ENCODE data around the gene MYBPH. TPM values are rescaled to one million over a fixed set of nuclear protein-coding genes. Genes with fewer than 3 reads are reported as not detected.

The MYBPH gene
- total RNA-seq, 1 experiment from 2014 or later: not detected

DNA sequence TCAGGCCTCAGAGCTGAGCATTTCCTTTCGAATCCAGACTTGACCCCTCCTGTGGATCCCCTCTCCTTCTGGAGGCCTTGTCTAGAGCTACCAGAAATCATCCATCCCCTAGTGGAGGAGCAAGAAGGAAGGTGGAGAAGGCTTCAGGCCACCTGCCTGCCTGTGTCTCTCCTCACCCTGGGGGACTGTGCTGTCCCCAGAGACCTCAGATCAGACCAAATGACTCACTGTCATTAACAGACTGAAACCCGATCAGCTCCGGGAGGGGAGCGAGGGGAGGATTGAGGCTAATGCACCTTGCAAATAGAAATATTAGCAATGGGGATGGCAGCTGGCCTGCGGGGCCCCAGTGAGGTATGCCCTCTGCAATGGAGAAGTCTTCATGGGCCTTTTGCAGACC lies 2.1 kb downstream of the MYBPH start:
- Histone ChIP-seq H3K27me3 (no peaks in the 10 kb centered on the region), H3K9me3 (0 out of 2 replicates have a peak, but pooled peaks cover 2% of the 10 kb centered on the region), H3K4me3 (no peak overlapping the region), H3K36me3 (no peaks in the 10 kb centered on the region)
- DNase-seq: no peak

DNA sequence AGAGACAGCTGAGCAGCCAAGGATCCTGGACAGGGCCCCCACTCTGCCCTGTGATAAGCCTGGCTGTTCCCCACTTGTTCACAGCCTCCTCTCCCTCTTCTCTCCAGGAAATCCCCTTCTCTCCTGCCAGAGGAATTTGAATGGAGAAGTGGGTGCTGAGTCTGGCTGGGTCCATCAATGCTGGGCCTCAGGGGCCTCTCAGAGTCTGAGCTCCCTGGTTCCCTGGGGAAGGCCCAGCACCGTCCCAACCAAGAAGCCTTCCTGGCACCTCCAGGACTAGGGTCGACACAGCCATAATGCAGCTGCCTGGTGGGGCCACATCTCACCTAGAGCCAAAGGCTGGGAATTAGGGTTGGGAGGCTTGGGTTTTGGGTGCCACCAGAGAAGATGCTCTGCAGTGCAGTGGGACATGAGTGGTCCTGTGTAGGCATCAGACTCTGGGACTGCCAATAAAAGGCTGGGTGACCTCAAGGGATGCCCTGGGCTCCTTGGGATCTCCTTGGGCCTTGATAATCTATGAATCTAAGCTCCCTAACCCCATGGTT lies 2.5 kb downstream of the MYBPH start:
- Histone ChIP-seq H3K27me3 (no peaks in the 10 kb centered on the region), H3K4me3 (no peak overlapping the region), H3K9me3 (0 out of 2 replicates have a peak, but pooled peaks cover 2% of the 10 kb centered on the region), H3K36me3 (no peaks in the 10 kb centered on the region)
- DNase-seq: no peak

- peak; percentile 69 for DNase-seq
- no peaks in the 10 kb centered on the region for H3K36me3 ChIP-seq
- no peaks in the 10 kb centered on the region for H3K27me3 ChIP-seq
- H3K9me3 ChIP-seq: 0 out of 2 replicates have a peak, but pooled peaks cover 2% of the 10 kb centered on the region
- no peak overlapping the region for H3K4me3 ChIP-seq
Measured at GRCh38 chr1:203172184-203173010, 3.2 kb downstream of the MYBPH start.

GRCh38 chr1:203171341-203172183 lies 4.1 kb downstream of the MYBPH start:
- no peaks in the 10 kb centered on the region for H3K36me3 ChIP-seq
- H3K27me3 ChIP-seq: no peaks in the 10 kb centered on the region
- H3K9me3 ChIP-seq: 0 out of 2 replicates have a peak, but pooled peaks cover 2% of the 10 kb centered on the region
- no peak for DNase-seq
- H3K4me3 ChIP-seq: no peak overlapping the region

DNA sequence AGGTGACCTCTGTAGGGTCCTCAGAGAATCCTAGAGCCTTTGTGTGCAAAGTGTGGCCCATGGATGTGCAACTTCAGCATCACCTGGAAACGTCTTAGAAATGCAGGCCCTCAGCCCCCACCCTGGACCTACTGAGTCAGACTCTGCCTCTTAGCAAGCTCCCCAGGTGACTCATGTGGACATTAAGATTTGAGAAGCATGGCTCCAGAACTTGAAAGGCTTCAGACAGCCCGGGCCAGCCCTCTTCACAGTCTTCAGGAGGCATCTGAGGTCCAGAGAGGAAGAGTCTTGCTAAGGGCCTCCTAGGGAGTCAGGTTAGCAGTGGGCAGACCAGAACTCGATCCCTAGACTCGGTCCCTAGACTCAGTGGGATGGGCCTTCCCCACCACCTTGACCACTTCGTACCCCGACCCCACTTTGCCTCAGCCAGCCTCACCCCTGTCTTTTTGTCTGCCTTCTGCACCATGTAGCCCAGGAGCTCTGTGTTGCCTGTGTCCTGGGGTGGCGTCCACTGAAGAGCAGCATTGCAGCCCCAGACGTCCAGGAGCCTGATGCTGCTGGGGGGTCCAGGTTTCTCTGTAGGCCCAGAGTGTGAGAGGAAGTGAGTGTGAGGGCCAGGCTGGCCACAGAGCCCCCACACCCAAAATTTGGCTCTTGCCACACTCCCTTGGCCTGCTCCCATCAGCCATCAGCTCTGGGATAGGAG lies 4.8 kb downstream of the MYBPH start:
- Histone ChIP-seq H3K4me3 (no peak overlapping the region), H3K9me3 (0 out of 2 replicates have a peak, but pooled peaks cover 2% of the 10 kb centered on the region), H3K36me3 (no peaks in the 10 kb centered on the region), H3K27me3 (no peaks in the 10 kb centered on the region)
- DNase-seq: no peak

DNA sequence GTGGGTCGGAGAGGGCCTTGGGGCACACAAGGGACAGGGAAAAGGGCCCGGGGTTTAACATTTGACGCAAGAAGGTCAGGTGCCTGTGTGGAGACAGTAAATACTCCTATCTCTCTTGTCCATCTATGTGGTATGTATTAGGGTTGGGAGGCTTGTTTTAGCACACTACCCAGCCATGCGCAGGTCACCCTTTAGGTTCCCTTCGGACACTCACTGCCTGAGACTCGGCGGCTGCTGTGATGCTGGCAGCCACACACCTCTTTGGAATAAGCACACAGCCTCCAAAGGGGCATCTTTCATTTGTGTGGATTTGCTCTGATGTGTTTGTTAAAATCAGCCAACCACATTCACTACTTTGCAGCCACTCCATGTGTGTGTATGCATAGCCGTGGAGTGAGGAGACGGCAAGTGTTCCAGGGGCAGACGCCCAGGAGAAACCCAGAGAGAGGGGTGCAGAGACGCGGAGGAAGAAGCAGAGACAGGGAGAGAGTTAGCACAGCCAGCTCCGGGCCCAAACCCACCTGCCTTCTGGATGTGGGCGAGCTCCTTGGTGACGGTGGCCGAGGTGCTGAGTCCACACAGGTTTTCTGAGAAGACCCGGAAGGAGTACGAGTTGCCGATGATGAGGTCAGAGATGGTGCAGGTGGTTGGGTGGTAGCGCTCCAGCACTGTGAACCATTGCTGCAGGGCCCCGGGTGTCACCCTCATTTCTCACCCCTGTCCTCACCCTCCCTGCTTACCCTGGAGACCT lies 5.7 kb downstream of the MYBPH start:
- Histone ChIP-seq H3K9me3 (0 out of 2 replicates have a peak, but pooled peaks cover 2% of the 10 kb centered on the region), H3K4me3 (no peak overlapping the region), H3K36me3 (no peaks in the 10 kb centered on the region), H3K27me3 (no peaks in the 10 kb centered on the region)
- DNase-seq: no peak

GRCh38 chr1:203168991-203169390 lies 6.6 kb downstream of the MYBPH start:
- no peak for DNase-seq
- no peaks in the 10 kb centered on the region for H3K27me3 ChIP-seq
- 0 out of 2 replicates have a peak, but pooled peaks cover 2% of the 10 kb centered on the region for H3K9me3 ChIP-seq
- H3K36me3 ChIP-seq: no peaks in the 10 kb centered on the region
- H3K4me3 ChIP-seq: no peak overlapping the region

GRCh38 chr1:203168256-203168786 lies 7.3 kb downstream of the MYBPH start:
- no peaks in the 10 kb centered on the region for H3K27me3 ChIP-seq
- H3K4me3 ChIP-seq: no peak overlapping the region
- 0 out of 2 replicates have a peak, but pooled peaks cover 2% of the 10 kb centered on the region for H3K9me3 ChIP-seq
- no peaks in the 10 kb centered on the region for H3K36me3 ChIP-seq
- no peak for DNase-seq

- no peaks in the 10 kb centered on the region for H3K27me3 ChIP-seq
- no peak overlapping the region for H3K4me3 ChIP-seq
- H3K36me3 ChIP-seq: no peaks in the 10 kb centered on the region
- DNase-seq: no peak
- 0 out of 2 replicates have a peak, but pooled peaks cover 2% of the 10 kb centered on the region for H3K9me3 ChIP-seq
Measured at GRCh38 chr1:203167913-203168200, 7.8 kb downstream of the MYBPH start.

DNA sequence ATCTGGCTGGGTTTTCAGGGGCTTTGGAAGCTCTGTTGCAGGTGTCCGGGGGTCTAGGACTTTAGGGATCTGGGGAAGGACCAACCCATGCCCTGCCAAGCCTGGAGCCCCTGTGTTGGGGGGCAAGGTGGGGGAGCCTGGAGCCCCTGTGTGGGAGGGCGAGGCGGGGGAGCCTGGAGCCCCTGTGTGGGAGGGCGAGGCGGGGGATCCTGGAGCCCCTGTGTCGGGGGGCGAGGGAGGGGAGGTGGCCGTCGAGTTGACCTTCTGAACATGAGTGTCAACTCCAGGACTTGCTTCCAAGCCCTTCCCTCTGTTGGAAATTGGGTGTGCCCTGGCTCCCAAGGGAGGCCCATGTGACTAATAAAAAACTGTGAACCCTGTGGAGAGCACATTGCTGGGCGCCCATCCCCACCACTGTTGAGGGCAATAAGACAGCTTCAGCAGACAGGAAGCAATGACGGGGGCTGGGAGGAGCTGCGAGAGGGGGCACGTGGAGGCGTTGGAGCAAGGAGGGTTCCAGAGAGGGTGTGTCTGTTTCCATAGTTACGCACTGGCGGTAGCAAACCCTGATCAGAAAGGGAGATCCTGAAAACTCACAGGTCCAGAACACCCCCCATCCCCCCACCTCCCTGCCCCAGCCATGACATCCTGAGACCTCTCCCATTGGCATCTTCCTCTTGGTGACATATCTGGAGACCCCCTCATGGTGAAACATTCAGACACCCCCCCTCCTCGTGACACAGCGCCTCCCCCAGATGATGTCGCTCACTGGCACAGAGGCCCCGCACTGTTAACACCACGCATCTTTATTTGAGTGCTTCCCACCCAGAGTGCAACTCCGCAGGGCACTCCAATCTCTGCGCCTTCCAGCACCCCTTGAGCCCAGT lies 8.4 kb downstream of the MYBPH start:
- peak; percentile 45 for DNase-seq
- no peak overlapping the region for H3K4me3 ChIP-seq
- H3K27me3 ChIP-seq: no peaks in the 10 kb centered on the region
- no peaks in the 10 kb centered on the region for H3K36me3 ChIP-seq
- 0 out of 2 replicates have a peak, but pooled peaks cover 2% of the 10 kb centered on the region for H3K9me3 ChIP-seq

- DNase-seq: no peak
- H3K4me3 ChIP-seq: no peak overlapping the region
- no peaks in the 10 kb centered on the region for H3K27me3 ChIP-seq
- 0 out of 2 replicates have a peak, but pooled peaks cover 1% of the 10 kb centered on the region for H3K9me3 ChIP-seq
- no peaks in the 10 kb centered on the region for H3K36me3 ChIP-seq
Measured at GRCh38 chr1:203166192-203166940, 9.3 kb downstream of the MYBPH start.

DNA sequence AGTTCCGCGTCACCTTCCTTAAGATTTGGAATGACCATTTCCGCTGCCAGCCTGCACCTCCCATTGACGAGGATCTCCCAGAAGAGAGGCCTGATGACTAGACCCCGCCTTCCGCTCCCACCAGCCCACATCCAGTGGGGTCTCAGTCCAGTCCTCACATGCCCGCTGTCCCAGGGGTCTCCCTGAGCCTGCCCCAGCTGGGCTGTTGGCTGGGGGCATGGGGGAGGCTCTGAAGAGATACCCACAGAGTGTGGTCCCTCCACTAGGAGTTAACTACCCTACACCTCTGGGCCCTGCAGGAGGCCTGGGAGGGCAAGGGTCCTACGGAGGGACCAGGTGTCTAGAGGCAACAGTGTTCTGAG lies 9.8 kb downstream of the MYBPH start:
- H3K4me3 ChIP-seq: no peak overlapping the region
- no peaks in the 10 kb centered on the region for H3K9me3 ChIP-seq
- no peaks in the 10 kb centered on the region for H3K27me3 ChIP-seq
- DNase-seq: no peak
- no peaks in the 10 kb centered on the region for H3K36me3 ChIP-seq

DNA sequence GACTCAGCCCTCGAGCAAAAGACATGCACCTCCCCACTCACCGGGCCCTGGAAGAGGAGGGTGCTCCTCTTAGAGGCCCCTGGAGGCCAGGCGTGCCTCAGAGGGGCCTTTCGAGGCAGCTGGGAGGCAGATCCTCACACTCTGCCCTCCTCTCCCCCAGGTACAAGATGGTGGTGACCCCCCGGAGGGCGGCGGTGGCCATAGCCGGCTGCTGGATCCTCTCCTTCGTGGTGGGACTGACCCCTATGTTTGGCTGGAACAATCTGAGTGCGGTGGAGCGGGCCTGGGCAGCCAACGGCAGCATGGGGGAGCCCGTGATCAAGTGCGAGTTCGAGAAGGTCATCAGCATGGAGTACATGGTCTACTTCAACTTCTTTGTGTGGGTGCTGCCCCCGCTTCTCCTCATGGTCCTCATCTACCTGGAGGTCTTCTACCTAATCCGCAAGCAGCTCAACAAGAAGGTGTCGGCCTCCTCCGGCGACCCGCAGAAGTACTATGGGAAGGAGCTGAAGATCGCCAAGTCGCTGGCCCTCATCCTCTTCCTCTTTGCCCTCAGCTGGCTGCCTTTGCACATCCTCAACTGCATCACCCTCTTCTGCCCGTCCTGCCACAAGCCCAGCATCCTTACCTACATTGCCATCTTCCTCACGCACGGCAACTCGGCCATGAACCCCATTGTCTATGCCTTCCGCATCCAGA lies 10.4 kb downstream of the MYBPH start:
- DNase-seq: no peak
- H3K9me3 ChIP-seq: no peaks in the 10 kb centered on the region
- H3K27me3 ChIP-seq: no peaks in the 10 kb centered on the region
- H3K4me3 ChIP-seq: no peak overlapping the region
- H3K36me3 ChIP-seq: no peaks in the 10 kb centered on the region
